Coronary artery (tissue), 2 donors: ENCODE results near the gene CABP1.
A peak's percentile ranks its signal among the peaks of the same experiment; 100 is the strongest.

Experiments used
- DNase-seq: peaks from one replicate; pipeline ENCODE4 v3.0.0-alpha.2; 2017; ENCODE audit warnings: low spot score
- H3K27ac ChIP-seq, 2 donors: fragments of 200-600 bp; sonication (generic); one replicate each; pipeline ENCODE4 v1.5.1; 2016 to 2019
- H3K4me3 ChIP-seq: fragments of 200-600 bp; sonication (generic); 2 replicates; pipeline ENCODE4 v1.5.1; 2016; ENCODE audit warnings: mild to moderate bottlenecking, moderate library complexity
- TF ChIP-seq, protein P1 (sequence below): fragments of 200-600 bp; sonication (generic); IDR thresholded peaks from one replicate; pipeline ENCODE4 v1.5.1; 2019; ENCODE audit warnings: antibody characterized with exemption

CABP1 gene

DNA sequence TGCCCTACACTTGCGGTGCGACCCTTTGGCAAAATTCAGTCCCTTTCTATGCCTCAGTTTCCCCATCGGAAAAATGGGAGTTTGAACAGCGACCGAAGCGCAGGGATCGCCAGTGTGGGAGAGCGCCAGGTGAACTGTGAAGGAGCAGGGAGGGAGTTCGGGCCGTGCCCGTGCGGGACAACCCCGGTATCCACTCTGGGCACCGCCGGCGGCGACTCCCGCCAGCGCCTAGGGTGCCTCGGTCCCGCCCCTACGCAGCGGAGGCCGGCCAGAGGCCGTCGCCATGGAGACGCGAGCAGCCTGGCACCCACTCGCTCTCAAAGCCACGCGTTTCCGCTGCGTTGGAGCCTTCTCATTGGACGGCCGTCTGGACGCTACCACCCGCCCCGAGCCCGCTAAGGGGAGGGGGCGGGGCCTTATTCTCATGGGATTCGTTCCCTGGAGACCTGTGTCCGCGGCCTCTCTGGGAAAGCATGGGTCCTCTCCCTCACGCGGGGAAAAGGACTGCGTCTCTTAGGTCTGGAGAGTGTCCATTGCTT, 45.8 kb downstream of the CABP1 start:
- TF ChIP-seq, protein P1, sequence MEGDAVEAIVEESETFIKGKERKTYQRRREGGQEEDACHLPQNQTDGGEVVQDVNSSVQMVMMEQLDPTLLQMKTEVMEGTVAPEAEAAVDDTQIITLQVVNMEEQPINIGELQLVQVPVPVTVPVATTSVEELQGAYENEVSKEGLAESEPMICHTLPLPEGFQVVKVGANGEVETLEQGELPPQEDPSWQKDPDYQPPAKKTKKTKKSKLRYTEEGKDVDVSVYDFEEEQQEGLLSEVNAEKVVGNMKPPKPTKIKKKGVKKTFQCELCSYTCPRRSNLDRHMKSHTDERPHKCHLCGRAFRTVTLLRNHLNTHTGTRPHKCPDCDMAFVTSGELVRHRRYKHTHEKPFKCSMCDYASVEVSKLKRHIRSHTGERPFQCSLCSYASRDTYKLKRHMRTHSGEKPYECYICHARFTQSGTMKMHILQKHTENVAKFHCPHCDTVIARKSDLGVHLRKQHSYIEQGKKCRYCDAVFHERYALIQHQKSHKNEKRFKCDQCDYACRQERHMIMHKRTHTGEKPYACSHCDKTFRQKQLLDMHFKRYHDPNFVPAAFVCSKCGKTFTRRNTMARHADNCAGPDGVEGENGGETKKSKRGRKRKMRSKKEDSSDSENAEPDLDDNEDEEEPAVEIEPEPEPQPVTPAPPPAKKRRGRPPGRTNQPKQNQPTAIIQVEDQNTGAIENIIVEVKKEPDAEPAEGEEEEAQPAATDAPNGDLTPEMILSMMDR, result no peak

DNA sequence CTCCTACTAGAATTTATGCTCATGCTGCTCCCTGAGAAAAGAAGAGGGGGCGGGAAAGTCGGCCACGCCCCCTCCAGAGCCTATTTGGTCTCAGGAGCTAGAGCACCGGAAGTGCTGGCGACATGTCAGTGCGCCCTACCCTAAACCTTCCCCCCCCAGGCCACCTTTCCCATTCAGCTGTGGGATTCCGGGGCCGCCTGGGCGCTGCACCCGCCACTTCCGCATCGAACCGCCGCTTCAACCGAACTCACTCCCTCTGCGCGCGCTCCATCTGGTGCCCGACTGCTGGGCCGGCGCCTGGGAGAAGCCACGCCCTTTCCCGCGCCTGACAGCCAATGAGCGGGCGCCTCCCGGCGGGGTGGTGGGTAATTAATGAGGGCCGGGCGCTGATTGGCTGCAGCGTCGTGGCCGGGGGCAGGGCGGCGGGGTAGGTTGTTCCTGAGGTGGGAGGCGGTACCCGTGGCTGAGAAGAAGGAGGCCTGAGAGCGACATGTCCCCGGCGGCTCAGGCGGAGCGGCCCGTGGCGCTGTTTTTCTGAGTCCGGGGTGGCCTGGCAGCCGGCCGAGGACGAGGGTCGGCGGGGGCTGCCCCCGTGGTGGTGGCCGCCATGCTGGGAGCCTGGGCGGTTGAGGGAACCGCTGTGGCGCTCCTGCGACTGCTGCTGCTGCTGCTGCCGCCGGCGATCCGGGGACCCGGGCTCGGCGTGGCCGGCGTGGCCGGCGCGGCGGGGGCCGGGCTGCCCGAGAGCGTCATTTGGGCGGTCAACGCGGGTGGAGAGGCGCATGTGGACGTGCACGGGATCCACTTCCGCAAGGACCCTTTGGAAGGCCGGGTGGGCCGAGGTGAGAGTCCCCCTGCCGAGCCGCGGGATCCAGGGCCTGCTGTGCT, 46.5 kb downstream of the CABP1 start, which contains the start of gene MLEC:
TSS of gene MLEC (plus strand) at position 460 of the 888 bp plus-strand sequence. CDS start at position 608, 148 bp downstream.
- Histone ChIP-seq H3K4me3 (peak within 1 kb of the TSS; percentile 90), H3K27ac (peak within 1 kb of the TSS; percentile 96 to 97)
- DNase-seq, result peak; percentile 99
- TF ChIP-seq, protein P1, result peak; percentile 6

More for the DNA sequence above, 45.8 kb downstream of the CABP1 start:
- H3K4me3 ChIP-seq, result peak overlapping the region; percentile 90
- DNase-seq, result peak; percentile 98
- peak overlapping the region; percentile 96 to 97 for H3K27ac ChIP-seq

DNA sequence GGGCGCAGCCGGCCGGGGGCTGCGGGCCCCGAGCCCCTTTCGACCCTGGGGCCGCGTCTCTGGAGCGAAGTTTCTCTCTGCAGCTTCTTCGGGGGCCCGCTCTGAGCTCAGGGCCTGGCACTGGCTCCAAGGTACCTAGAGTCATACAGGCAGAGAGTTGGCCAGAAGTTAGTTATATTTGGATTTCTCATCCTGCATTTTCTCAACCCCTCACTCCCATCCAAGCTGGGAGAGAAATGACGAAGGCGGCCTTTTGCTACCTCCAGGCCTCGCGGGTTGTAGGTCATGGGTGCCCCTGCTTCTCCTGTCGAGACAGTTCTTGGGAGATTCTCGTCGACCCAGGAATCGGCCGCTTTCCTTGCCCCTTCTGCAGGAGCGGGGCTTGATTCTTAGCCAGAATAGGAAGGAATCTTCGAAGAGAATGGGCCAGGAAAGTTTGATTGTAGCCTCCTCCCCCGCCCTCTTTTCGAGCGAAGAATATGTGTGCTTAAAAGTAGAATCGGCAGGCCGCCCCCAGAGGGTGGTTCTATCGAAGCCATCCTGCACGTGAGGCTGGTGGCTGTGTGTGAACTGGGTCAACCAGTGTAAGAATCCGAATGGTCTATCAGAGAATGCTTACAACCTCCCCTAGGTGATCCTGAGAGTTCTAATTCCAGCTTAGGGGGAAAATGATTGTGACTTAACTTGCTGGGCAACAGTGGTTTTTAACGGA, 47.3 kb downstream of the CABP1 start:
- peak overlapping the region; percentile 96 to 97 for H3K27ac ChIP-seq
- no peak for DNase-seq
- peak overlapping the region; percentile 90 for H3K4me3 ChIP-seq
- TF ChIP-seq, protein P1, result no peak

DNA sequence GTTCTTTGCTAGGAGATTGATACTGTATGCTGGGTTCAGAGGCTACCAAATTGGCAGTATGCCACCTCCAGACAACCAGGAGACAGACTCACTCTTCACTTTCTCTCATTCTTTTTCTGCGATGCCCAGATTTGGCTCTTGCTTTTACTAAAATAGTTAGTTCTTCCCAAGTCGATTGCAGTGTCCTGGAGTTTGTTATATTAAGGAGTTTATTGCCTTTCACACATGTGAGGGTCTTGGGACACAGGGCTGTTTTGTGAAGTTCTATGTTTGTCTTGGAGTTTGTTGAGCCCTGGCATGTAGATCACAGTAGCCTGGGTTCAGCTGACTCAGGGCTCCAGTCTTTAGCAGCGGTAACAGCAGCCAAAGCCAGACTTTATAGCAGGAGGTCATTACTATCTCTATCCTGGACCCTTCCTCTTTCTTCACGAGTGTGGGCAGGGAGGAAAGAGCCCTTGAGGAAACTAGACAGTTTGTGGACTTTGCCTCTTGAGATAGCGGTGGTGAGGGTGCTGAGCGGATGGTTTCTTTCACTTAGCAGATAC, 48.2 kb downstream of the CABP1 start:
- TF ChIP-seq, protein P1, result no peak
- Histone ChIP-seq H3K27ac (peak overlapping the region; percentile 96 to 97), H3K4me3 (peak overlapping the region; percentile 90)
- DNase-seq, result no peak

DNA sequence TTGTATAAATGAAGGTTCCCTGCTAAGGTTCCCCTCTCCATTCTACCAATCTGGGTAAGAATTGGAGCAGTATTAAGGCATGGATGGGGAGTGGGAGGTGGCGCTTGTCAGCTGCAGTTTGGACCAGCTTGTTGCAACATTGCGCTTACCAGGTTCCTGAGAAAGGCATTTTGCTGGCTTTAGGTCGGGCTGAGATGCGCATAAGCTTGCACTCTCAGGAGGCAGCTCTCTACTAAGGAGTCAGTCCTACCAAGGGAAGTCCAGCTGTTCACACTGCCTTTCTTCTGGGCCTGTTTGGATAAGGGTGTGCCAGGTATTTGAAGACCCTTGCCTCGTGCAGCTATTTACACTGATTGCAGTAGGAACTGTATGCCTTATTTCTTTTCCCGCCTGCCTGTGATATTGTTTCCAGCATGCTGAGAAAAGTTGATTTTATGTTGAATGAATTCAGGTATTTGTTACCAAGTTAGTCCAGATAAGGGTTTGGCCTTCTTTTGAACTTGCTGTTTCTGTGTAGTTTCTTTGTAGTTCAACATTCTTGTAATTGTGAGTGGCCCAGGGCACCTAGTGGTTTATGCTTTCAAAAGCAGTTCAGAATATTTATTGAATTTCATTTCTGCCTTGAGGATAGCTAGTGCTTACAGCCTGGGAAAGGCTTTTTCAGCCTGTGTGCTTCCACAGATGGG, 49.1 kb downstream of the CABP1 start:
- DNase-seq, result no peak
- TF ChIP-seq, protein P1, result no peak
- H3K27ac ChIP-seq, result peak overlapping the region in 1 of 2 donors; percentile 96
- peak overlapping the region; percentile 90 for H3K4me3 ChIP-seq

DNA sequence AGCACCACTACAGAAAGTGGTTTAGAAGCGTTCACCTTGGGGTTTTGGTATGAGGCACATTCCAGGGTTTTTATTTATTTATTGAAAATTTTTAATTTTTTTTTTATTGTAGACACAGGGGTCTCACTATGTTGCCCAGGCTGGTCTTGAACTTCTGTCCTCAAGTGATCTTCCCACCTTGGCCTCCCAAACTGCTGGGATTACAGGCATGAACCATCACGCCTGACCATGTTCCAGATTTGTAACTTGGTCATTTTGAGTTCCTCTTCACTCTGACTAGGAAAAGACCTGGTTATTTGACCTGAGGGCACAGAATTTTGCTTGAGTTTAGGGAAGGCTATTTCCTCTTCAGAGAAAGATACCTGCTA, 49.6 kb downstream of the CABP1 start:
- no peak for DNase-seq
- TF ChIP-seq, protein P1, result no peak
- Histone ChIP-seq H3K27ac (no peak overlapping the region), H3K4me3 (no peak overlapping the region)
